ENCODE measurements around the gene LOC128125822. TPM values are rescaled to one million over a fixed set of nuclear protein-coding genes. Genes with fewer than 3 reads are reported as not detected.

LOC128125822 gene

DNA sequence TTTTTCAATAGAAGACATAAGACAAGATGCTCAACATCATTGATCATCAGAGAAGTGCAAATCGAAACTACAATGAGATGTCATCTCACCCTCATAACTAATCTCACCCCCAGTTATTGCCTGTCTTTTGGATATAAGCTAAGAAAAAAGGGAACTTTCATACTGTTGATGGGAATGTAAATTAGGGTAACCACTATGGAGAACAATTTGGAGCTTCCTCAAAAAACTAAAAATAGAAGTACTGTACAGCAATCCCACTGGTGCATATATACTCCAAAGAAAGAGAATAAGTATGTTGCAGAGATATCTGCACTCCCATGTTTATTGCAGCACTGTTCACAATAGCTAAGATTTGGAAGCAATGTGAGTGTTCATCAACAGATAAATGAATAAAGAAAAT lies 37.0 kb downstream of the LOC128125822 start:
- TF ChIP-seq POLR2AphosphoS5 (IDR thresholded peaks at IDR 0.05): no peak
- no peak for TF ChIP-seq POLR2A (IDR thresholded peaks at IDR 0.05)
- TF ChIP-seq, protein P1, sequence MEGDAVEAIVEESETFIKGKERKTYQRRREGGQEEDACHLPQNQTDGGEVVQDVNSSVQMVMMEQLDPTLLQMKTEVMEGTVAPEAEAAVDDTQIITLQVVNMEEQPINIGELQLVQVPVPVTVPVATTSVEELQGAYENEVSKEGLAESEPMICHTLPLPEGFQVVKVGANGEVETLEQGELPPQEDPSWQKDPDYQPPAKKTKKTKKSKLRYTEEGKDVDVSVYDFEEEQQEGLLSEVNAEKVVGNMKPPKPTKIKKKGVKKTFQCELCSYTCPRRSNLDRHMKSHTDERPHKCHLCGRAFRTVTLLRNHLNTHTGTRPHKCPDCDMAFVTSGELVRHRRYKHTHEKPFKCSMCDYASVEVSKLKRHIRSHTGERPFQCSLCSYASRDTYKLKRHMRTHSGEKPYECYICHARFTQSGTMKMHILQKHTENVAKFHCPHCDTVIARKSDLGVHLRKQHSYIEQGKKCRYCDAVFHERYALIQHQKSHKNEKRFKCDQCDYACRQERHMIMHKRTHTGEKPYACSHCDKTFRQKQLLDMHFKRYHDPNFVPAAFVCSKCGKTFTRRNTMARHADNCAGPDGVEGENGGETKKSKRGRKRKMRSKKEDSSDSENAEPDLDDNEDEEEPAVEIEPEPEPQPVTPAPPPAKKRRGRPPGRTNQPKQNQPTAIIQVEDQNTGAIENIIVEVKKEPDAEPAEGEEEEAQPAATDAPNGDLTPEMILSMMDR (IDR thresholded peaks at IDR 0.05): no peak
- 89% methylated on average over 1 of the region's 1 CpG for WGBS
- intact Hi-C loops (cut with DNase I): no loop called here

DNA sequence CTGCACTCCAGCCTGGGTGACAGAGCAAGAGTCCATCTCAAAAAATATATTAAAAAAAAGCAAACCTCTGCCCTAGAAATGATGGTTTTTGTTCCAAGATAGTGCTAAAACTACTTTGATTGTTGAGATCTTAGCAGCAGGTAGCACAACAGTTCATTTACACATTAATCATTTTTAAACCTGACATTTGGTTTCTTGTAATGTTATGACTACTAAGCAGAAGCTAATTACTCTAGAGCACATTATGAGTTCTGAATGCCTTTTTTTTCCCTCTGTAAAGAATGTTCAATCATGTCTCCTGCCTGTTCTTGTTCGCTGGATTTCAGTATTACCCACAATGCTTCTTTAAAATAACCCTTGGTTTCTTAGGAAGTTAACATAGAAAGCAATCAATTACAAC lies 38.7 kb downstream of the LOC128125822 start:
- no peaks in the 10 kb centered on the region for H3K4me1 ChIP-seq (replicated peaks)
- WGBS: 38% methylated on average over 1 of the region's 1 CpG
- no peak for DNase-seq (ENCODE audit: low spot score)
- H3K9me3 ChIP-seq: no peaks in the 10 kb centered on the region
- no peak overlapping the region for H3K27ac ChIP-seq
- H3K36me3 ChIP-seq: no peaks in the 10 kb centered on the region
- no peak for TF ChIP-seq POLR2AphosphoS5 (IDR thresholded peaks at IDR 0.05)
- TF ChIP-seq, protein P1 (IDR thresholded peaks at IDR 0.05): no peak
- TF ChIP-seq POLR2A (IDR thresholded peaks at IDR 0.05): no peak
- no peaks in the 10 kb centered on the region for H3K27me3 ChIP-seq (replicated peaks; ENCODE audit: insufficient read depth)
- H3K4me3 ChIP-seq: no peak overlapping the region
- intact Hi-C loops (cut with DNase I): no loop called here

More for the DNA sequence above, 37.0 kb downstream of the LOC128125822 start:
- no peaks in the 10 kb centered on the region for H3K4me1 ChIP-seq (replicated peaks)
- no peaks in the 10 kb centered on the region for H3K36me3 ChIP-seq
- H3K4me3 ChIP-seq: no peak overlapping the region
- H3K27me3 ChIP-seq (replicated peaks; ENCODE audit: insufficient read depth): no peaks in the 10 kb centered on the region
- DNase-seq (ENCODE audit: low spot score): no peak
- no peak overlapping the region for H3K27ac ChIP-seq
- no peaks in the 10 kb centered on the region for H3K9me3 ChIP-seq

DNA sequence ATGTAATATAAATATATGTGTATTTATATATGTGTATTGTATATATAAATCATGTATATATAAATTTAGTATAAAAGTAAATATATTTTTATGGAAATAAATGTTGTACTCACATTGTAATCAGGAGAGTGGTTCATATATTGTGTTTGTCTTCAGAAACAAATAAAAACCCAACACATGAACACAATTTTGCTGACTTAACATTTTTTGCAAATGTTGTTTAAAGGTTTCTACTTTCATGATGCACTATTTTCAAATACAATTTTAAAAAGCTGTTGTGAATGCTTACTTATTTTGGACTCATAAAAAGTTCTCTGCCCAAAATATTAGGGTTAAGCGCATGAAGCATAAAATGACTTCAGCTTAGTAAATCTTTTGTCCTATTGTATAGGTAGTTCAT lies 39.3 kb downstream of the LOC128125822 start:
- 96% methylated on average over 1 of the region's 1 CpG for WGBS

DNA sequence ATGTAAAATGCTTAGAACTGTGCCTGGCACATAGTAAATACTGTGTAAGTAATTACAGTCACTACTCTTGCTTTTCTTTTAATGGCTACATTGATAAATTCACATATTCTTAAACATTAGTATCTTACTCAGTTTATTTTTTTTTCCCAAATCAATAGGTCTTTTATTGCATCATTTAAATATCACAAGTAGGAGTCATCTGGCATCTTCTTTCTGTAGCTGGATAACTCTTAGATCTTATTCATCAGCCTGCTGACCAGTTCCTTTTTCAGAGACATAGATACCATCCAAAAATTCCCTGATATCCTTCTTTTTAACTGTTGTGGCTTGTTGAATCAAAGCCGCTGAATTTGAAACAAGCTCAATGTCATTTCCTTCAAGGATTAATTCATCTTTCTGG lies 43.3 kb downstream of the LOC128125822 start:
- Histone ChIP-seq H3K27me3 (replicated peaks; ENCODE audit: insufficient read depth) (no peaks in the 10 kb centered on the region), H3K4me3 (no peak overlapping the region), H3K27ac (no peak overlapping the region), H3K4me1 (replicated peaks) (no peaks in the 10 kb centered on the region), H3K36me3 (no peaks in the 10 kb centered on the region), H3K9me3 (no peaks in the 10 kb centered on the region)
- 92% methylated on average over 1 of the region's 1 CpG for WGBS
- no peak for DNase-seq (ENCODE audit: low spot score)
- intact Hi-C loops (cut with DNase I): no loop called here
- TF ChIP-seq POLR2AphosphoS5 (IDR thresholded peaks at IDR 0.05) (no peak), POLR2A (IDR thresholded peaks at IDR 0.05) (no peak)
- TF ChIP-seq, protein P1 (IDR thresholded peaks at IDR 0.05): no peak

More for the DNA sequence above, 39.3 kb downstream of the LOC128125822 start:
- TF ChIP-seq POLR2AphosphoS5 (IDR thresholded peaks at IDR 0.05) (no peak), POLR2A (IDR thresholded peaks at IDR 0.05) (no peak)
- TF ChIP-seq, protein P1 (IDR thresholded peaks at IDR 0.05): no peak
- DNase-seq (ENCODE audit: low spot score): no peak
- Histone ChIP-seq H3K27me3 (replicated peaks; ENCODE audit: insufficient read depth) (no peaks in the 10 kb centered on the region), H3K9me3 (no peaks in the 10 kb centered on the region), H3K4me3 (no peak overlapping the region), H3K4me1 (replicated peaks) (no peaks in the 10 kb centered on the region), H3K36me3 (no peaks in the 10 kb centered on the region), H3K27ac (no peak overlapping the region)
- intact Hi-C loops (cut with DNase I): no loop called here

Small RNA genes lying within 50 kb of the gene (small RNA-seq; reads per million reads assigned to genes)
- gene AL513043.1: 0 reads per million in 2 donors

Other genes starting within 250 kb of the LOC128125822 start
- gene PTP4A1, start within 50 bp of the LOC128125822 start, total RNA-seq: 10 to 100 TPM; 25.5 to 29.3 TPM
- 10 to 100 TPM; 47.6 to 63.9 TPM for gene PHF3, start 63.3 kb downstream of the LOC128125822 start, total RNA-seq

Measured in prostate gland (tissue), 2 donors.